Neural crest cell (in vitro differentiated cells): ENCODE results near the gene SLC9A3. TPM values are rescaled to one million over a fixed set of nuclear protein-coding genes. Genes with fewer than 3 reads are reported as not detected.
A peak's percentile ranks its signal among the peaks of the same experiment; 100 is the strongest.

ENCODE experiments used
- DNase-seq: peaks from one replicate; pipeline ENCODE4 v3.0.0; 2021; ENCODE audit warnings: low read depth, mixed read lengths, low spot score
- H3K27ac Mint-ChIP-seq: one replicate; pipeline ENCODE4 v1.8.0; 2021; ENCODE audit warnings: mild to moderate bottlenecking, mixed read lengths; ENCODE audit not compliant: unreplicated experiment
- H3K27me3 Mint-ChIP-seq: 2 replicates; pipeline ENCODE4 v1.8.0; 2021; ENCODE audit warnings: low read depth, mild to moderate bottlenecking, mixed read lengths
- H3K36me3 Mint-ChIP-seq: 2 replicates; pipeline ENCODE4 v1.8.0; 2021; ENCODE audit warnings: low read depth, mild to moderate bottlenecking, mixed read lengths
- H3K4me1 Mint-ChIP-seq: 2 replicates; pipeline ENCODE4 v1.8.0; 2021; ENCODE audit warnings: mixed read lengths
- H3K4me3 Mint-ChIP-seq: one replicate; pipeline ENCODE4 v1.8.0; 2021; ENCODE audit warnings: mild to moderate bottlenecking, mixed read lengths
- H3K9me3 Mint-ChIP-seq: 2 replicates; pipeline ENCODE4 v1.8.0; 2021; ENCODE audit warnings: mixed read lengths
- total RNA-seq: library from RNA; stranded (reverse); gene quantifications from 2 replicates; pipeline ENCODE4 v1.2.1, GENCODE V29; 2021
- TF ChIP-seq, protein P1 (sequence below): fragments of 200-600 bp; sonication (generic); conservative IDR thresholded peaks from 2 replicates; pipeline ENCODE4 v1.5.0; 2021; ENCODE audit warnings: antibody characterized with exemption, mild to moderate bottlenecking

Gene SLC9A3
- total RNA-seq, 1 donor from 2014 or later: 1.5 TPM

DNA sequence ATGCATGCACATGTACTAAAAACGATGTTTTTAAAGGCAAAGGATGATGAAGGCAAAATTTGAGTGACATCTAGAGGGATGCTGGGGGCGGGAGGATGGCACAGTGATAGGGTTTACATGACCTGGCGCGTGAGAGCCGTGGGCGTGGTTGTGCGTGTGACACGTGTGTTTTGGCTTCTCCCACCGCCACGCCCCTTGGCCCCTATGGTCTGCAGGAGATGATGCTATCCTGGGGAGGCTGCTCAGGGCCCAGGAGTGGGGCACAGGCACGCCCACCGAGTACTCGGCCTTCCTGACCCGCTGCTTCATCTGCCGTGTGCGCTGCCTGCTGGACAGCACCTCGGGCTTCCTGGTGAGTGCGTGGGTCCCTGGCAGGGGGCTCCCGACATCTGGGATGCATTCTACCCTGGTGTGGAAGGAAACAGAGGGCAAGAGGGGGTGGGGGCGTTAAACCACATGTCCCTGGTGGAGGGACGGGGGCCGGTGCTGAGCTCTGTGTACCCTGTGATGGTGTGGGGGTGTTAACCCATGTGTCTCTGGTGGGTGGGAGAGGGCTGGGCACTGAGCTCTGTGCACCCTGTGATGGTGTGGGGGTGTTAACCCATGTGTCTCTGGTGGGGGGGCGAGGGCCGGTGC lies 100.5 kb downstream of the SLC9A3 start:
- Mint-ChIP-seq H3K4me1 (peaks cover 3% of the 10 kb centered on the region), H3K9me3 (peaks cover 8% of the 10 kb centered on the region), H3K27ac (no peak overlapping the region), H3K27me3 (no peaks in the 10 kb centered on the region), H3K36me3 (peaks cover 4% of the 10 kb centered on the region), H3K4me3 (no peak overlapping the region)
- DNase-seq: no peak
- TF ChIP-seq, protein P1, sequence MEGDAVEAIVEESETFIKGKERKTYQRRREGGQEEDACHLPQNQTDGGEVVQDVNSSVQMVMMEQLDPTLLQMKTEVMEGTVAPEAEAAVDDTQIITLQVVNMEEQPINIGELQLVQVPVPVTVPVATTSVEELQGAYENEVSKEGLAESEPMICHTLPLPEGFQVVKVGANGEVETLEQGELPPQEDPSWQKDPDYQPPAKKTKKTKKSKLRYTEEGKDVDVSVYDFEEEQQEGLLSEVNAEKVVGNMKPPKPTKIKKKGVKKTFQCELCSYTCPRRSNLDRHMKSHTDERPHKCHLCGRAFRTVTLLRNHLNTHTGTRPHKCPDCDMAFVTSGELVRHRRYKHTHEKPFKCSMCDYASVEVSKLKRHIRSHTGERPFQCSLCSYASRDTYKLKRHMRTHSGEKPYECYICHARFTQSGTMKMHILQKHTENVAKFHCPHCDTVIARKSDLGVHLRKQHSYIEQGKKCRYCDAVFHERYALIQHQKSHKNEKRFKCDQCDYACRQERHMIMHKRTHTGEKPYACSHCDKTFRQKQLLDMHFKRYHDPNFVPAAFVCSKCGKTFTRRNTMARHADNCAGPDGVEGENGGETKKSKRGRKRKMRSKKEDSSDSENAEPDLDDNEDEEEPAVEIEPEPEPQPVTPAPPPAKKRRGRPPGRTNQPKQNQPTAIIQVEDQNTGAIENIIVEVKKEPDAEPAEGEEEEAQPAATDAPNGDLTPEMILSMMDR: no peak

DNA sequence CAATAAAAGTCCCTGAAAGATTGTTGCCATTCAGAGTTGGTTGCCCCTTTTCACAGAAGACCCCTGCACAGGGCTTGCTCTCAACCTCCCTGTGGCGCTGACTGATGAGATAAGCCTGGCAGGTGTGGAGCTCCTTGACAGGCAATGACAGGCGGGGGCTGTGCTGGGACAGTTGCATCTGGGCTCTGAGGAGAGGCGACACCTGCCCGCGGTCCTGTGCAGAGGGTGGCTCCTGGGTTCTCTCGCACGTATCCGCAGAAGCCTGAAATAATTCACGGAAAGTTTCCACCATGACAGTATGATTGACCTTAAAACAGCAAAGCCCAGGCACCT lies 101.0 kb downstream of the SLC9A3 start:
- peaks cover 7% of the 10 kb centered on the region for H3K4me1 Mint-ChIP-seq
- no peaks in the 10 kb centered on the region for H3K27me3 Mint-ChIP-seq
- TF ChIP-seq, protein P1: no peak
- H3K9me3 Mint-ChIP-seq: peaks cover 8% of the 10 kb centered on the region
- H3K36me3 Mint-ChIP-seq: peaks cover 4% of the 10 kb centered on the region
- no peak for DNase-seq
- peak overlapping the region; percentile 50 for H3K27ac Mint-ChIP-seq
- no peak overlapping the region for H3K4me3 Mint-ChIP-seq

DNA sequence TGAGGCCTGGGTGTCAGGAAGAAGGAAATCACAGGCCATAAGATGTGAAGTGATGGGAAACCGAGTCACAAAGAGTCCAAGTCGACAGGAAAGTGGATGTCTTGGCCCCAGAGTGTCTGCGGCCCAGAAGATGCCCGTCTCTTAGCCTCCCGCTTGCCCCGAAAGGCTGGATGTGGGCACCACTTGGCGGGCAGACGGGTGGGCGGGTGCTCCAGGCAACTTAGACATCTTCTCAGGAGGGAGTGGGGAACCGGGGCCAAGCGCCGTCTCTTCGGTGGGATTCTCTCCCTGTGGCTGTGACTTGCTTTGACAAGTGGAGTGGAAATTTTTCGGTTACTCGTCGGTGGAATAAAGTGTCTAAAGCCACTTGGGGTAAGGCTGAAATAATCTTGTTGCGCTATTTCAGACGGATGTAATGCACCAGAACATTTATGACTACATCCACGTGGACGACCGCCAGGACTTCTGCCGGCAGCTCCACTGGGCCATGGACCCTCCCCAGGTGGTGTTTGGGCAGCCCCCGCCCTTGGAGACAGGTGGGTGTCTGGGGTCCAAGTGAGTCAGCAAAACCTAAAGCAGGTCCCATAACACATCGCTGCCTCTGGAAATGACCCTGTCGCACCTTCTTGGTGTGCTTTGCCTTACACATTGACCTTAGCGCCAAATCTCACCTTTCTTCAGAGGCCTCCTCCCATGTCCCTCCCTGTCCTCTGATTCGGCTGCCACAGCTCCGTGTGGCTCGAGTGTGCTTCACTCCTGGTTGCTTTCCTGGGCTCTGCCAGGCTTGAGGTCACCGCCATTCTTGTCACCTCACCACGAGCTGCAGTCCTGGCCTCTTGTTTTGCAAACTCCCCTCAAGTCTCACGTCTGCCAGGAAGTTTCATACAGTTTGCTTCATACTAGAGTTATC lies 101.7 kb downstream of the SLC9A3 start:
- Mint-ChIP-seq H3K9me3 (peaks cover 8% of the 10 kb centered on the region), H3K36me3 (peaks cover 4% of the 10 kb centered on the region), H3K27ac (peak overlapping the region; percentile 50), H3K27me3 (no peaks in the 10 kb centered on the region), H3K4me1 (peaks cover 12% of the 10 kb centered on the region), H3K4me3 (no peak overlapping the region)
- DNase-seq: no peak
- TF ChIP-seq, protein P1: no peak

GRCh38 chr5:421901-422300 lies 102.3 kb downstream of the SLC9A3 start:
- Mint-ChIP-seq H3K4me3 (no peak overlapping the region), H3K27me3 (no peaks in the 10 kb centered on the region), H3K36me3 (peaks cover 4% of the 10 kb centered on the region), H3K4me1 (peaks cover 12% of the 10 kb centered on the region), H3K27ac (no peak overlapping the region), H3K9me3 (peaks cover 8% of the 10 kb centered on the region)
- TF ChIP-seq, protein P1: no peak
- no peak for DNase-seq

DNA sequence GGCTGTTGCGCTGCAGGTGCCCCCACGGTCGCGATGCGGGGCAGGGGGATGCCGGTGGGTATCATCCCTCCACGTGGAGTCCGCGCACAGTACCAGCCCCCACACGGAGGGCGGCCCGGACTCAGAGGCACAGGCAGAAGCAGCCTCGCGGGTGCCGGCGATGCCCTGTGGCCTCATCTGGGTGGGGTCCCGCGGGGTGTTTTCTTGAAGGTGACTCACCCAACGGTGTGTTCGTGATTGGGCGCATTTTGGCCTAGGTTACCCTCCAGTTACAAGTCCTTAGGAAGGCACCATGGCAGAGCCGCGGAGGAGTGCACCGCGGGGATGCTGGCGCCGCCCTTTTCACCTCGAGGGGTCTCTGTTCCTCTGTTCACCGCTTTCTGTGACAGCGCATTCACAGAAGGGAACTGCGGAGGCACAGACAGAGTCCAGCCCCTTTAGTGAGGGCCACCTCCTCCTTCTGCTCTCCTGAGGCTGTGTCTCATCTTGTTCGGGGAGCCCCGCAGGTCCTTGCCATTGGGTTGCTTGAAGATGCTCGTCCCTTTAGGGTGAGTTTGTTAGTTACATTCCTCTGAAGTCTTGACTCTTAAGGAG lies 102.9 kb downstream of the SLC9A3 start:
- no peaks in the 10 kb centered on the region for H3K27me3 Mint-ChIP-seq

More for the DNA sequence above, 102.9 kb downstream of the SLC9A3 start:
- H3K4me1 Mint-ChIP-seq: peaks cover 12% of the 10 kb centered on the region
- DNase-seq: no peak
- peaks cover 3% of the 10 kb centered on the region for H3K36me3 Mint-ChIP-seq
- TF ChIP-seq, protein P1: no peak
- H3K27ac Mint-ChIP-seq: no peak overlapping the region
- H3K9me3 Mint-ChIP-seq: peaks cover 4% of the 10 kb centered on the region
- no peak overlapping the region for H3K4me3 Mint-ChIP-seq
